ENCODE measurements around the gene BSN.

BSN gene

DNA sequence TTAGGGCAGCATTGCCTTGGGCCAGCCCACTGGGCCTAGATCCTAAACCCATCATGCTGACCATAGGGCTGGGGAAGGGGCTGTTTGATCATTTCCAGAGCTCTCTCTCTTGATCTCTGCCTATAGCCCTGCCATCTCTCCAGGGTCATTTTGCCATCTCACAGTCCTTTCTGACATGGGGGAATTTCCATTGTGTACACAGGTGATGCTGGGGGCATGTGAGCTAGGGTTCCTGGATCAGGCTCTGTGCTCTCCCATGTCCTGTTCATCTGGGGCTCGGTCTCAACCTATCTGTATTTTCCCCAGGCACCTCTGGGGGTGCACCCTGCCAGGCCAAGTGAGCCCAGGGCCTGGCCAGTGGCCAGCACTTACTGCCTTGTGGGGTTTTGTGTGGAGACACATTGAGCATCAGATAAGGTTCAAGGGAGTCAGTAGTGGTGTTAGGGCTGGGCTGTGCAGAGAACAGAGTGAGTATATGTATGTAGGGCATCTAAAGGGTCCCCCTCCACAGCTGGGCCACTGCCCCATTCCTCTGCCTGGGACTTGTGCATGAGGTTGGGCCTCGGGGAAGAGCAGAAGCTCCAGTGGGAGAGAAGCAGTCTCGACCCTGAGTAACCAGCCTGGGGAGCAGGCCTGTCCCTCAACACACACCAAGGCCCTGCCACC, 94.2 kb downstream of the BSN start:
- no peak for DNase-seq (ENCODE audit: low read depth)
- no peaks in the 10 kb centered on the region for H3K9me3 ChIP-seq (ENCODE audit: control insufficient read depth, low read length)
- no peak overlapping the region for H3K9ac ChIP-seq (ENCODE audit: low read length)

DNA sequence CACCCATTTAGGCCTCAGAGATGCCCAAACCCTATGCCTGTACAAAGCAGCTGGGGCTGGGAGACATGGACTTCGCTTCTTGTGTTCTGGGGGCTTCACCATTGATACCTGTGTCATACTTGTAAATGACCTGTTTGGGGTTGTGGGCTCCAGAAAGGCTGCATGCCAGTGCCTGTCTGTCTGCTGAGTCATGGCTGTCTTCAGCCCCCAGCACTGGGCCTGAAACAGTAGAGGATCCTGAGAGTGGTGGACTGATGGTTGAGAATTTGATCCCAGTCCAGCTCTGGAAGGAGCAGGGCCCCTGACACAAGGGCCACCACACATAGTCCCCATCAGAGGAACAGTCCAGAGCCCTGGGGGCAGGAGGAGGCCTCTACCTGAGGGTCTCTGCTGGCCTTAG, 95.3 kb downstream of the BSN start:
- H3K9ac ChIP-seq (ENCODE audit: low read length): no peak overlapping the region
- H3K27me3 ChIP-seq (replicated peaks; ENCODE audit: control insufficient read depth, insufficient read depth, low read length): peaks cover 25% of the 10 kb centered on the region
- no peak overlapping the region for H3K4me3 ChIP-seq (ENCODE audit: low read length)
- H3K9me3 ChIP-seq (ENCODE audit: control insufficient read depth, low read length): no peaks in the 10 kb centered on the region
- DNase-seq (ENCODE audit: low read depth): no peak
- no peaks in the 10 kb centered on the region for H3K4me1 ChIP-seq (ENCODE audit: control insufficient read depth, insufficient read depth, low read length)
- no peaks in the 10 kb centered on the region for H3K36me3 ChIP-seq (ENCODE audit: control insufficient read depth, insufficient read depth, low read length, severe bottlenecking)

More for the DNA sequence above, 94.2 kb downstream of the BSN start:
- no peaks in the 10 kb centered on the region for H3K36me3 ChIP-seq (ENCODE audit: control insufficient read depth, insufficient read depth, low read length, severe bottlenecking)
- no peak overlapping the region for H3K4me3 ChIP-seq (ENCODE audit: low read length)
- H3K4me1 ChIP-seq (ENCODE audit: control insufficient read depth, insufficient read depth, low read length): no peaks in the 10 kb centered on the region
- peaks cover 27% of the 10 kb centered on the region for H3K27me3 ChIP-seq (replicated peaks; ENCODE audit: control insufficient read depth, insufficient read depth, low read length)

- no peaks in the 10 kb centered on the region for H3K4me1 ChIP-seq (ENCODE audit: control insufficient read depth, insufficient read depth, low read length)
- H3K9me3 ChIP-seq (ENCODE audit: control insufficient read depth, low read length): no peaks in the 10 kb centered on the region
- peaks cover 26% of the 10 kb centered on the region for H3K27me3 ChIP-seq (replicated peaks; ENCODE audit: control insufficient read depth, insufficient read depth, low read length)
- no peak overlapping the region for H3K4me3 ChIP-seq (ENCODE audit: low read length)
- DNase-seq (ENCODE audit: low read depth): no peak
- no peaks in the 10 kb centered on the region for H3K36me3 ChIP-seq (ENCODE audit: control insufficient read depth, insufficient read depth, low read length, severe bottlenecking)
- no peak overlapping the region for H3K9ac ChIP-seq (ENCODE audit: low read length)
These were observed 95.9 kb downstream of the BSN start for GRCh38 chr3:49650177-49650576.

- no peak for DNase-seq (ENCODE audit: low read depth)
- Histone ChIP-seq H3K27me3 (replicated peaks; ENCODE audit: control insufficient read depth, insufficient read depth, low read length) (peaks cover 30% of the 10 kb centered on the region), H3K9ac (ENCODE audit: low read length) (no peak overlapping the region), H3K4me1 (ENCODE audit: control insufficient read depth, insufficient read depth, low read length) (no peaks in the 10 kb centered on the region), H3K4me3 (ENCODE audit: low read length) (no peak overlapping the region), H3K36me3 (ENCODE audit: control insufficient read depth, insufficient read depth, low read length, severe bottlenecking) (no peaks in the 10 kb centered on the region), H3K9me3 (ENCODE audit: control insufficient read depth, low read length) (no peaks in the 10 kb centered on the region)
These were observed 96.4 kb downstream of the BSN start for GRCh38 chr3:49650637-49651036.

- Histone ChIP-seq H3K9me3 (ENCODE audit: control insufficient read depth, low read length) (no peaks in the 10 kb centered on the region), H3K9ac (ENCODE audit: low read length) (no peak overlapping the region), H3K27me3 (replicated peaks; ENCODE audit: control insufficient read depth, insufficient read depth, low read length) (peaks cover 46% of the 10 kb centered on the region), H3K4me3 (ENCODE audit: low read length) (no peak overlapping the region), H3K4me1 (ENCODE audit: control insufficient read depth, insufficient read depth, low read length) (no peaks in the 10 kb centered on the region), H3K36me3 (ENCODE audit: control insufficient read depth, insufficient read depth, low read length, severe bottlenecking) (no peaks in the 10 kb centered on the region)
- no peak for DNase-seq (ENCODE audit: low read depth)
These were observed 98.1 kb downstream of the BSN start for GRCh38 chr3:49652218-49652902.

GRCh38 chr3:49652903-49653415, 98.7 kb downstream of the BSN start:
- no peak for DNase-seq (ENCODE audit: low read depth)
- Histone ChIP-seq H3K9ac (ENCODE audit: low read length) (no peak overlapping the region), H3K9me3 (ENCODE audit: control insufficient read depth, low read length) (no peaks in the 10 kb centered on the region), H3K4me1 (ENCODE audit: control insufficient read depth, insufficient read depth, low read length) (no peaks in the 10 kb centered on the region), H3K27me3 (replicated peaks; ENCODE audit: control insufficient read depth, insufficient read depth, low read length) (peaks cover 50% of the 10 kb centered on the region), H3K4me3 (ENCODE audit: low read length) (no peak overlapping the region), H3K36me3 (ENCODE audit: control insufficient read depth, insufficient read depth, low read length, severe bottlenecking) (no peaks in the 10 kb centered on the region)

GRCh38 chr3:49653621-49654020, 99.3 kb downstream of the BSN start:
- H3K27me3 ChIP-seq (replicated peaks; ENCODE audit: control insufficient read depth, insufficient read depth, low read length): peaks cover 49% of the 10 kb centered on the region
- no peak overlapping the region for H3K9ac ChIP-seq (ENCODE audit: low read length)
- no peaks in the 10 kb centered on the region for H3K9me3 ChIP-seq (ENCODE audit: control insufficient read depth, low read length)
- no peaks in the 10 kb centered on the region for H3K4me1 ChIP-seq (ENCODE audit: control insufficient read depth, insufficient read depth, low read length)
- no peak for DNase-seq (ENCODE audit: low read depth)
- H3K36me3 ChIP-seq (ENCODE audit: control insufficient read depth, insufficient read depth, low read length, severe bottlenecking): no peaks in the 10 kb centered on the region
- no peak overlapping the region for H3K4me3 ChIP-seq (ENCODE audit: low read length)

DNA sequence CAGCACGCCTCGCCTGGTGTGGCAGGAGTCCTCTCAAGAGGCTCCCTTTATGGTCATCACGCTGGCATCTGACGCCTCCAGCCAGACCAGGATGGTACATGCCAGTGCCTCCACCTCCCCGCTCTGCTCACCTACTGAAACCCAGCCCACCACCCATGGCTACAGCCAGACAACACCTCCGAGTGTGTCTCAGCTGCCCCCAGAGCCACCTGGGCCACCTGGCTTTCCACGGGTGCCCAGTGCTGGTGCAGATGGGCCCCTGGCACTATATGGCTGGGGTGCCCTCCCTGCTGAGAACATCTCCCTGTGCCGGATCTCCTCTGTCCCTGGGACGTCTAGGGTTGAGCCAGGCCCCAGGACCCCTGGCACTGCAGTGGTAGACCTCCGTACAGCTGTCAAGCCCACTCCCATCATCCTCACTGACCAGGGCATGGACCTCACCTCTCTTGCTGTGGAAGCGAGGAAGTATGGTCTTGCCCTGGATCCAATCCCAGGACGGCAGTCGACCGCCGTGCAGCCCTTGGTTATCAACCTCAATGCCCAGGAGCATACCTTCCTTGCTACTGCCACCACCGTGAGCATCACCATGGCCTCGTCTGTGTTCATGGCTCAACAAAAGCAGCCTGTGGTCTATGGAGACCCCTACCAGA, 100.0 kb downstream of the BSN start:
- Histone ChIP-seq H3K36me3 (ENCODE audit: control insufficient read depth, insufficient read depth, low read length, severe bottlenecking) (no peaks in the 10 kb centered on the region), H3K4me1 (ENCODE audit: control insufficient read depth, insufficient read depth, low read length) (no peaks in the 10 kb centered on the region), H3K9ac (ENCODE audit: low read length) (no peak overlapping the region), H3K4me3 (ENCODE audit: low read length) (no peak overlapping the region), H3K27me3 (replicated peaks; ENCODE audit: control insufficient read depth, insufficient read depth, low read length) (peaks cover 53% of the 10 kb centered on the region), H3K9me3 (ENCODE audit: control insufficient read depth, low read length) (no peaks in the 10 kb centered on the region)
- no peak for DNase-seq (ENCODE audit: low read depth)

- Histone ChIP-seq H3K27me3 (replicated peaks; ENCODE audit: control insufficient read depth, insufficient read depth, low read length) (peaks cover 57% of the 10 kb centered on the region), H3K36me3 (ENCODE audit: control insufficient read depth, insufficient read depth, low read length, severe bottlenecking) (no peaks in the 10 kb centered on the region), H3K4me1 (ENCODE audit: control insufficient read depth, insufficient read depth, low read length) (no peaks in the 10 kb centered on the region), H3K9me3 (ENCODE audit: control insufficient read depth, low read length) (no peaks in the 10 kb centered on the region), H3K9ac (ENCODE audit: low read length) (no peak overlapping the region), H3K4me3 (ENCODE audit: low read length) (no peak overlapping the region)
- no peak for DNase-seq (ENCODE audit: low read depth)
These were observed 100.8 kb downstream of the BSN start for GRCh38 chr3:49654955-49655556.

DNA sequence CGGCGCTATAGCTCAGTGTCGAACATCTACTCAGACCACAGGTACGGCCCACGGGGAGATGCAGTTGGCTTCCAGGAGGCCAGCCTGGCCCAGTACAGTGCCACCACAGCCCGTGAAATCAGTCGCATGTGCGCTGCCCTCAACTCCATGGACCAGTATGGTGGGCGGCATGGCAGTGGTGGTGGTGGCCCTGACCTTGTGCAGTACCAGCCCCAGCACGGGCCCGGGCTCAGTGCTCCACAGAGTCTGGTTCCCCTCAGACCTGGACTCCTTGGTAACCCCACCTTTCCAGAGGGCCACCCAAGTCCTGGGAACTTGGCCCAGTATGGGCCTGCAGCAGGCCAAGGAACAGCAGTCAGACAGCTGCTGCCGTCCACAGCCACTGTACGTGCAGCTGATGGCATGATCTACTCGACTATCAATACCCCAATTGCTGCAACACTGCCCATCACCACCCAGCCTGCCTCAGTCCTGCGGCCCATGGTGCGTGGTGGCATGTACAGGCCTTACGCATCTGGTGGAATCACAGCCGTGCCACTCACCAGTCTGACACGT, 101.5 kb downstream of the BSN start:
- DNase-seq (ENCODE audit: low read depth): no peak
- peaks cover 59% of the 10 kb centered on the region for H3K27me3 ChIP-seq (replicated peaks; ENCODE audit: control insufficient read depth, insufficient read depth, low read length)
- H3K9me3 ChIP-seq (ENCODE audit: control insufficient read depth, low read length): no peaks in the 10 kb centered on the region
- no peaks in the 10 kb centered on the region for H3K36me3 ChIP-seq (ENCODE audit: control insufficient read depth, insufficient read depth, low read length, severe bottlenecking)
- no peak overlapping the region for H3K9ac ChIP-seq (ENCODE audit: low read length)
- H3K4me3 ChIP-seq (ENCODE audit: low read length): no peak overlapping the region
- no peaks in the 10 kb centered on the region for H3K4me1 ChIP-seq (ENCODE audit: control insufficient read depth, insufficient read depth, low read length)

Measured in adipocyte (in vitro differentiated cells).